ENCODE measurements around the gene KDM2B. TPM values are rescaled to one million over a fixed set of nuclear protein-coding genes. Genes with fewer than 3 reads are reported as not detected.
"Not testable (repeated sequence)": the region's sequence is repeated elsewhere in the genome, so short reads cannot be mapped to it uniquely, and the experiment has no call there.

Gene KDM2B
- total and polyA plus RNA-seq, 11 donors: 7.3 to 24.7 (median 10.3) TPM

DNA sequence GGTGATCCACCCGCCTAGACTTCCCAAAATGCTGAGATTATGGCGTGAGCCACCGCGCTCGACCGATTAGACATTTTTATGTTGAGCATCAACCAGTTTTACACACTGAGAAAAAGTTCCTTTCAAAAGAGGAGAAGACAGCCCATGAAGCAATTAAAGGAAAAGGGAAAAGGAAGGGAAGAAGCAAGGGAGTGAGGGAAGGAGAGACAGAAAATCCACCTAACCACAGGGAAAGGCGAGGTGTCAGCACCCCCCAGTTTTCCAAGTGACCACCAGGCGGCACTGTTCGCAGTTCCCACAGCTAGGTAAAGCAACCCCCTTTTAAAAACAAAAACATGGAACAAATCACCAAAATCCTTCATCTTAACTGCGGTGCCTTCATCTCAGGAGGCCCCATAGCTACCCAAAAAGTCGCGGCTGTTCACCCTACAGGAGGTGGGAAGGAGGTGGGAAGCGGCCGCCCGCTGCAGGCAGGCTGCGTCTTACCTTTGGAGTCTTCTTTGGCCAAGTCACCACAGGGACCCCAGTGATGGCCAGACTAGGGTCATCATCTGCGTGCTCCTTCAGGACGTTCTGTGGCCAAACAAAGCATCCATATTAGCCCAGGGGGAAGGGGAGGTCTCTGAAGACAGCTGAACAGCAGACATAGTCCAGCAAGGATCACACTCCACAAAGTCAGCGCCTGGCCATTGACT lies 86.6 kb downstream of the KDM2B start:
- intact Hi-C loops (cut with DNase I): loop anchor here in 1 of 10 donors (5.0 kb wide), 1 partner anchor 188 kb away; no protein-coding TSS in a partner anchor
- H3K27ac ChIP-seq: no peak overlapping the region
- H3K27me3 ChIP-seq: no peaks in the 10 kb centered on the region
- no peak for TF ChIP-seq POLR2A (IDR thresholded peaks at IDR 0.05)
- TF ChIP-seq, protein P1, sequence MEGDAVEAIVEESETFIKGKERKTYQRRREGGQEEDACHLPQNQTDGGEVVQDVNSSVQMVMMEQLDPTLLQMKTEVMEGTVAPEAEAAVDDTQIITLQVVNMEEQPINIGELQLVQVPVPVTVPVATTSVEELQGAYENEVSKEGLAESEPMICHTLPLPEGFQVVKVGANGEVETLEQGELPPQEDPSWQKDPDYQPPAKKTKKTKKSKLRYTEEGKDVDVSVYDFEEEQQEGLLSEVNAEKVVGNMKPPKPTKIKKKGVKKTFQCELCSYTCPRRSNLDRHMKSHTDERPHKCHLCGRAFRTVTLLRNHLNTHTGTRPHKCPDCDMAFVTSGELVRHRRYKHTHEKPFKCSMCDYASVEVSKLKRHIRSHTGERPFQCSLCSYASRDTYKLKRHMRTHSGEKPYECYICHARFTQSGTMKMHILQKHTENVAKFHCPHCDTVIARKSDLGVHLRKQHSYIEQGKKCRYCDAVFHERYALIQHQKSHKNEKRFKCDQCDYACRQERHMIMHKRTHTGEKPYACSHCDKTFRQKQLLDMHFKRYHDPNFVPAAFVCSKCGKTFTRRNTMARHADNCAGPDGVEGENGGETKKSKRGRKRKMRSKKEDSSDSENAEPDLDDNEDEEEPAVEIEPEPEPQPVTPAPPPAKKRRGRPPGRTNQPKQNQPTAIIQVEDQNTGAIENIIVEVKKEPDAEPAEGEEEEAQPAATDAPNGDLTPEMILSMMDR (IDR thresholded peaks at IDR 0.05): peak; percentile 57 to 82 (median 74)
- H3K9me3 ChIP-seq: no peaks in the 10 kb centered on the region
- WGBS, 4 donors: 78 to 83% (median 82%) methylated on average over 16 to 19 of the region's 19 CpGs
- ATAC-seq (peak in 1 of 4 donors; percentile 28), DNase-seq (peak in 1 of 5 donors; percentile 27)
- H3K36me3 ChIP-seq: peaks cover 0 to 17% (median 8%) of the 10 kb centered on the region in 9 donors
- no peak overlapping the region for H3K4me3 ChIP-seq
- H3K4me1 ChIP-seq: peaks cover 0 to 22% (median 0%) of the 10 kb centered on the region in 12 donors

DNA sequence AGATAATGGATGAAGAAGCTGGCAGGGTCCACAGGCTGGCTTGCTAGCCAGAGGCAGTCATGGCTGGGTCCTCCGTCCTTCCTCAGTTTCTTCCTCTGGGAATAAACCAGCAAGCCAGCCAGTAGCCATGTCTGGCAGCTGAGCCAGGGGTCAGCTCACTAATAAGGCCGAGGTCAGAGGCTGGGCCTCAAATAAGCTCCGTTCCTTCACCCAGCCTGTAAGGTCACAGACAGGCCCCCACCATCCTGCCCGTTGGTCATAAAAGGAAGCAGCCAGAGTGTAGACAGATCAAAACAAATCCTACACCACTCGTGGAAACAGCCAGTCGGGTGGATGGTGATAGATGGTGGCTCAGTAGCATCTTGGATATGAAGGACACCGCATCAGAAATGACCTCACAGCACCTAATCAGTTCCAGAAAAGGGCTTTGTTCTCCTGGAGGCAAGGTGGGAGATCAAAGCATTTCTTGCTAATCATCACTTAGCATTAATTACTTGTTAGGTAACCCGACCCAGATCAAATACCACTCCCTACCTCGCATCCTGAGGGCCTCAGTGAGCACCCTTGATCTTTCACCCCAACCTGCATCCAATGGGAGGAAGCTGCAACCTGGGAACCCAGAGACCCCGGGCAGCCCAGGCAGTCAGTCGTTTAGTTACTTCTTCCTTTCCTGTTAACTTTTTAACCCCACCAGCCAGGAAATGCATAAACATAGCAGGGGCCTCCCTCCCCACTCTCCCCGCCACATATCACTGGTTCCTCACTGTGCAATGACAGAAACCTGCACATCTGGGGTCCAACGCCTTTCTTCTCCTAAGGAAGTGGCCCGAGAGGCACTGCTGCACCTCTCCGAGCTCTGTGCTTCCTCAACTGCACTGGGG lies 90.2 kb downstream of the KDM2B start:
- DNase-seq: no peak
- 61 to 72% (median 66%) methylated on average over 15 of the region's 15 CpGs for WGBS, 4 donors
- Histone ChIP-seq H3K27ac (no peak overlapping the region), H3K9me3 (no peaks in the 10 kb centered on the region), H3K4me3 (no peak overlapping the region), H3K27me3 (no peaks in the 10 kb centered on the region), H3K4me1 (peaks cover 0 to 16% (median 0%) of the 10 kb centered on the region in 12 donors), H3K36me3 (peaks cover 0 to 11% (median 8%) of the 10 kb centered on the region in 9 donors)
- TF ChIP-seq, protein P1 (IDR thresholded peaks at IDR 0.05): no peak
- no peak for TF ChIP-seq POLR2A (IDR thresholded peaks at IDR 0.05)
- no peak for ATAC-seq
- intact Hi-C loops (cut with DNase I): loop anchor here in 1 of 10 donors (5.0 kb wide), 1 partner anchor 192 kb away; no protein-coding TSS in a partner anchor

DNA sequence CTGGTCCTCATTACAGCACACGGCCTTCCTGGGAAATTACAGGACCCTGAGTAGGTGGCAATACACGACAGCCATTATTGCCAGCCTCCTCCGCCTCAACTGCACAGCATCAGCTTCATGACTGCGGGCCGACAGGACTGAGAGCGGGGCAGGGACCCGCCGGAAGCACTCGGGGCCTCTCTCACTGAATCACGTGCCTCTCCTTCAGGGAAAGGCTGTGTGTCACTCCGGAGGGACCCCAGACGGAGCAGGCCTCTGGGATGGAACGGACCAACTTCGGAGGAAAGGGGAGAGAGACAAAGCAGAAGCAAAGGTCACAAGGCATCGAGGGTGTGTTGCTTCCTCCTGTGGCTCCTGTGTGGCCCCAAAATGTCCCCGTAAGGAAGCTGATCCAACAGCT lies 90.9 kb downstream of the KDM2B start:
- ATAC-seq: no peak
- no peaks in the 10 kb centered on the region for H3K9me3 ChIP-seq
- 83 to 88% (median 87%) methylated on average over 14 to 16 of the region's 16 CpGs for WGBS, 4 donors
- H3K4me1 ChIP-seq: peaks cover 0 to 16% (median 0%) of the 10 kb centered on the region in 12 donors
- no peak overlapping the region for H3K27ac ChIP-seq
- H3K4me3 ChIP-seq: no peak overlapping the region
- H3K36me3 ChIP-seq: peaks cover 0 to 11% (median 5%) of the 10 kb centered on the region in 9 donors
- no peaks in the 10 kb centered on the region for H3K27me3 ChIP-seq
- no peak for DNase-seq
- no peak for TF ChIP-seq POLR2A (IDR thresholded peaks at IDR 0.05)
- TF ChIP-seq, protein P1 (IDR thresholded peaks at IDR 0.05): no peak
- intact Hi-C loops (cut with DNase I): loop anchor here in 1 of 10 donors (5.0 kb wide), 1 partner anchor 192 kb away; no protein-coding TSS in a partner anchor

DNA sequence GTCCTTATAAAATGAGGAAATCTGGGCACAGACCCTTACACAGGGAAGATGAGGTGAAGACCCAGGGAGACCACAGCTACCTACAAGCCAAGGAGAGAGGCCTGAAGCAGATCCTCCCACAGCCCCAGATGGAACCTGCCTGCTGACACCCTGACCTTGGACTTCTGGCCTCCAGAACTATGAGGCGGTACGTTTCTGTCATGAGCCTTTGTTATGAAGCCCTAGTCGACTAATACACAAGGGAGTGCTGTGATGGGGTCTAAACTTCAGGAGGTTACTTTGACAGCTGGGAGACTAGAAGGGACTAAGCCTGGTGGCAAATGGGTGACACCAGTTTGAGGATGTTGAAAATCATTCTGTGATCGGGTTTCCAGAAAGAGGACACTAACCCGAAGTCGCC lies 95.9 kb downstream of the KDM2B start:
- intact Hi-C loops (cut with DNase I): no loop called here
- no peak for DNase-seq
- 82 to 93% (median 87%) methylated on average over 6 of the region's 6 CpGs for WGBS, 4 donors

DNA sequence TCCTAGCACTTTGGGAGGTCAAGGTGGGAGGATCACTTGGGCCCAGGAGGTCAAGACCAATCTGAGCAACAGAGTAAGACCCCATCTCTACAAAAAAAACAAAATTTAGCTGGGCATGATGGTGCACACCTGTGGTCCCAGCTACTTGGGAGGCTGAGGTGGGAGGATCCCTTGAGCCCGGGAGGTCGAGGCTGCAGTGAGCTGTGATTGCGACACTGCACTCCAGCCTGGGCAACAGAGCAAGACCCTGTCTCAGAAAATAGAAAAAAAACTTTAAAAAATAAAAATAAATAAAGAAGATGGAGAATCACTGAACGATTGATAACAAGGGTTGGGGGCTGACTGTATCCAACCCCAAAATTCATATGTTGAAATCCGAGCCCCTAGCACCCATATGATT lies 96.3 kb downstream of the KDM2B start:
- H3K4me3 ChIP-seq; ATAC-seq; DNase-seq; H3K4me1 ChIP-seq; H3K27me3 ChIP-seq; H3K9me3 ChIP-seq; H3K27ac ChIP-seq; intact Hi-C loops (cut with DNase I): not testable (repeated sequence)
- WGBS, 4 donors: 93 to 95% (median 95%) methylated on average over 5 of the region's 5 CpGs
- H3K36me3 ChIP-seq: peaks cover 0 to 10% (median 0%) of the 10 kb centered on the region in 9 donors

More for the DNA sequence above, 95.9 kb downstream of the KDM2B start:
- H3K4me1 ChIP-seq: peaks cover 0 to 3% (median 0%) of the 10 kb centered on the region in 12 donors
- no peak for ATAC-seq
- no peak overlapping the region for H3K4me3 ChIP-seq
- no peaks in the 10 kb centered on the region for H3K27me3 ChIP-seq
- H3K36me3 ChIP-seq: peaks cover 0 to 14% (median 2%) of the 10 kb centered on the region in 9 donors
- TF ChIP-seq, protein P1 (IDR thresholded peaks at IDR 0.05): no peak
- TF ChIP-seq POLR2A (IDR thresholded peaks at IDR 0.05): no peak
- no peak overlapping the region for H3K27ac ChIP-seq
- no peaks in the 10 kb centered on the region for H3K9me3 ChIP-seq
